Kidney glomerular epithelial cell (primary cell): ENCODE data around the gene ROBO1.
"Not testable (repeated sequence)": the region's sequence is repeated elsewhere in the genome, so short reads cannot be mapped to it uniquely, and the experiment has no call there.

Experiments
- DNase-seq: peaks from one replicate; lab custom pipeline; 2025; lab: John Stamatoyannopoulos, UW

Gene ROBO1

GRCh38 chr3:79767905-79768267 lies at the start of gene ROBO1:
Gene ROBO1 (minus strand): TSS chr3:79767998.
- DNase-seq, result no peak

GRCh38 chr3:79817224-79817623 lies 49.4 kb upstream of the ROBO1 start:
- no peak for DNase-seq

GRCh38 chr3:79815478-79815877 lies 47.7 kb upstream of the ROBO1 start:
- no peak for DNase-seq

DNA sequence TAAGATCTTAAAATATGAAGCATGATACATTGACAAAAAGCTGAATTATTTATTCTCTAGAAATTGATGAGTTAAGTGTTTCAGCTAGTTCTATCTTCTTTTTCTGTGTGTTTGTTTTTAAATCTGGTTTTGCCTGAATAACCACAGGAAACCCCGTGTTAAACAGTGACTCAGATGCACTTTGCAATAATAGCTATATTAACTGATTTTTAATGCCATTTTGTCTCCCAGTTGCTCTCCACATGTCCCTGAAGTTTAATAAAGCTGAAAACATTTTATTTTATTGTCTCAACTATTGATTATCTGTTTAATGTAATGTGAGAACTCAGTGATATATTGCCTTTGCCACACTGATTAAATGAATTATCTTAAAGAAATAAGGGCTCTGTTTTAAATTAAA lies 42.8 kb upstream of the ROBO1 start:
- no peak for DNase-seq

DNA sequence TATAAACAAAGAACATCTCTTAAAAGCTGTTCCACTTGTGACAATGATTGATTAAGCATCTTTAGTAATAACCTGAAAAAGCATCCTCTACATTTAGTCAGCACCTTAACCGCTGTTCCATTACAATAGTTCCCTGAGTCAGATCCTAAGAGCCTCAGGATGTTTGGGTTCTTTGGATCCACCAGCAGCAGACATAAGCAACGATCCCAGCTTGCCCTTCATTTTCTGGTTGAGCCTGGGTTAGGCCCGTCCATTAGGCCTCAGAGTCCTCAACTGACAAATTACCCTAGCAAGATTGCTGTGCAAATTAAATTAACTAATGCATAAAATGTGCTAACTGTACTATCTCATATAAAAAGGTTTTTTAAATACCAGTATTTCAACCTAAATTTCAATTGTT lies 42.3 kb upstream of the ROBO1 start:
- DNase-seq, result peak; percentile 18

- DNase-seq, result no peak
Observed at GRCh38 chr3:79809106-79809505, 41.3 kb upstream of the ROBO1 start.

DNA sequence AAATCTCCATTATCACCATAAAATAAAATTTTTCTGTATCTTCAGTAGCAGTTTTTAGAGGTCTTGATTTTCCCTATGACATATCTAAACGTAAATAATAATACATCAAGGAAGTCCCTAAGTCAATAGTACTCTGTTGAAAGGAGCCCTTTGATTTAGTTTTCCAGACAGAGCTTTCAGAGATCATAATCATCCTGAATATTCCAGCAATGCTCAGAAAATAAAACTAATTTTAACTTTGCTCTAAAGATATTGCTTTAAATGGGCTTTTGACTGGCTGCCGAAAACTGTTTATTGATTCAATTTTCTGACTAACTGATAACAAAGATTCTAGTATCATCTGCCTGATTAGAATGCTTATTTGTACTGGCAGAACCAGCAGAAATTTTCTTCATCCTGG lies 40.7 kb upstream of the ROBO1 start:
- no peak for DNase-seq

GRCh38 chr3:79790177-79790576 lies 22.4 kb upstream of the ROBO1 start:
- DNase-seq, result not testable (repeated sequence)

DNA sequence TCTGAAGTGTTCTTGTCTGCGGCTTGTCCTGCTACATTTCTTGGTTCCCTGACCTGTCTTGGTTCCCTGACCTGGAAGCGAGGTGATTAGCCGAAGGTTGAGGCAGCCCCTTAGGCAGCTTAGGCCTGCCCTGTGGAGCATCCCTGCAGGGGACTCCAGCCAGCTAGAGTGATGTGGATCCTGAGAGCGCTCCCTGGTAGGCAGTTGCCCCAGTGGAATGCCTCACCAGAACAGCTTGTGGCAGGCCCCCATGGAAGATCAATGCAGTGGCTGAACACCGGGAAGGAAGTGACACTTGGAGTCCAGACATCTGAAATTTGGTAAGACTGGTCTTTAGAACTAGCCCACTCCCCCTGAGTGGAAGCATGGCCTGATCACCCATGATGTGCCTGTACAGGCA lies 5.5 kb upstream of the ROBO1 start:
- DNase-seq, result no peak

DNA sequence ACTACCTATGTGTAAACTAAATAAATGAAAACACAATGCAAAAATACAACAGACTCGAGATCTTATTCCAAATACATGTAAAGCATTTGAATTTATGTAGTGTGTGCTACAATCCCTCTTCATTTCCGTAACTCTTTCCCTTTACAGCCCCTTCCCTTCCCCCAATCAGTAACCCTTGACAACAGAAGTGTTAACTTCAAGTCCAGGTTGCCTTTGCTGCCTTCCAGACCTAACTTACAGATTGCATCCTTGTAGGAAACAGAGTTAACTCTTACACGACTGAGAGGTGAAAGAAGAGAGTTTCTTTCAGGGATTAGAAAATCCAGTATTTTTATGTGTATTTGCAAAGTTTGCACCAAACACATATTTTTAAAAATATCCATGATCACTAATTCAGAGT lies 1.4 kb upstream of the ROBO1 start:
- no peak for DNase-seq

DNA sequence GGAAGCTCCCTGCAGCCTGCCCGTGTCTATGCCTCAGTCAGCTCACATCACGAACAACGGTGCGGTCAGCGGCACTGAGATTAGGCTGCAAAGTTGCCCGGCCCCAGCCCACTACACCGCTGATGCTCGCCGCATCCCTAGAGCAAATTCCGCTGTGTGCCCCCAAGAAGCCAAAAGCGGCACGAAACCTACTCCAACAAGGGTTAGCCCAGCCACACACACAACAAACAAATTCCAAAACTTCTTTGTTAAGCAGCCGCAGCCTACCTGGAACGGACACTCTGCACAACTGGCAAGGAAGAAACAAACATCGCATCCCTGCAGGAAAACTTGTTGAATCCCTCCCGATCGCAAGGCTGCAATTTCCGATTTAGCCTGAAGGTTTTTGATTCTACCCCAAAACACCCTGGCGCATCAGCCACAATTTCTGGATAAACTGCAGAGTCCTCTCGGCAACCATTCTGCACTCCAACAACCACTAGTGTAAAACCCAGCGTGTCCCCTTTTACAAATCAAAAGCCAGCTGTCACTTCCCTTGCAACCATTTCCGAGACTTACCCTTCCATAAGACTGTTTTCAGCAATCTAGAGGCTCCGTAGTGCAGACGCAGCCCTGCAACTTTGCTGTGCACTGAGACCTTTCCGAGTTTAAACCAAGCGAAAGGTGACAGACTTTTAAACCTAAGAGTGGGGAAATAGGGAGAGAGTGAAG lies 449 bp downstream of the ROBO1 start:
- DNase-seq, result peak; percentile 11

- no peak for DNase-seq
Observed at GRCh38 chr3:79766496-79767193, 1.2 kb downstream of the ROBO1 start.

- no peak for DNase-seq
Observed at GRCh38 chr3:79765911-79766310, 1.9 kb downstream of the ROBO1 start.

DNA sequence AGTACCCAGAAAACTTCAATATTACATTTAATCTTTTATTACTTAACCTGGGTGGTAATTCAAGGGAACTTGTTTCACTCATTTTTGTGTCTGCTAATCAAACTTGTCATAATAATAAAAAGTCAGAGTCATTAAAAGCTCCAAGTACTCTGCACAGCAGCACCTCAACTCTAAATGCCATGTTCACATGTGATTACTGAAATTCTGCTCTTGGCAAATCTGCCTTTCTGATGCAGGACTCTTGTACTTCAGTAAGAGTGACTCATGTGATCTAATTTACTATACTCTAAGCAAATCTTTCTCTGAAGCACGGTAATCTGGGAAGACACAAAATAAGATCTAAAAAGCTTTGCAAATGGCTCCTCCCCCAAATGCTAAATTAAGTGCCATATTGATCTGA lies 6.4 kb downstream of the ROBO1 start:
- no peak for DNase-seq

DNA sequence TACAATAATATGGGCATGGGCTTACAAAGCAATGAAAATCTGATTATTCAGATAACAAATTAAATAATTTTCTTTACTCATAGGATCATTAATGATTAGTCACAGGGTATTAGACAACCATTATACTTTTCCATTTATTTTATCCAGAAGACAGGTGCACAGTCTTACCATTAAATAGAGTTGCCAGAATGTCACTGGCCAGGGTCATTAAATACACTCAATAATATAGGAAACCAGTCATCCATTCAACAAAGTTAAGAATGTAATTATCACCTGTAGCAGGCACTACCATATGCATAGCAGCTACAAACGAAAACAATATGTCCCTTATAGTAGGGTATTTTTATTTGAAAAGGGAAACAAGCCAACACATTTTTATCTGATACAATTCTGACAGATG lies 16.1 kb downstream of the ROBO1 start:
- DNase-seq, result no peak

DNA sequence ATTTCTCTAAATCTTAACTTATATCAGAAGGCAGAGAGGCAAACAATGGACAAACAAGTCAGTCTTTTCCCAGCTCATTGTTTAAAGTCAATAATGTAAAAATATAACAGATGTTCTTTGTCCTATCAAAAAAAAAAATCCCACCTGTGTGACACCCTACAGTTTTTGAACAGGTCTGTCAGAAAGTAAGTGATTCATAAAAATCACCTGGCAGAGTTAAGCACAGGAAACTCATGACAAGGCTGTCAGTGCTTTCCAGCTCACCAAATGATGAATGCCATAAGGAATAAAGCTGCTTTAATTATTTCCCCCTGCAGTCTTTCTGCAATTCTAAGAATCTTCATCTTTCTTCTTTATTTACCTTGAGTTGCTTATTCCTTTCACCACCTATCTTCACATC lies 30.3 kb downstream of the ROBO1 start:
- DNase-seq, result no peak

DNA sequence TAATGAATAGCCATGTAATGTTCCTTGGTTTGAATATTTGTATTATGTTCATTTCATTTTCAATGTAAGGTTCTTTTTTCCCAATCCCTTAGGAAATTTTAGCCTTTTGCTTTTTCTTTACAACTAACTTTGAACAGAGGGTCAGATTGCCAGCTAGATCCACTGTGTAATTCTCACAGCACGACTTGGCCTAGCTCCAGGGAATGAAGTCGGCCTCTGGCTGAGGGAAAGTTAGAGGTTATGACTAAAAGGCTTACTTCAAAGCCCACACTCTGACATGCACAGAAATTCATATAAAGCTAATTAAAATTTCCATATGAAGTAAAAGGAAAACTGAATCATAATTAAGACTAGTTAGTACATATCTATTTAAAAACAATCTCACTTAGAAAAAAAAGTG lies 38.7 kb downstream of the ROBO1 start:
- DNase-seq, result peak; percentile 3

- no peak for DNase-seq
Observed at GRCh38 chr3:79726786-79727185, 41.0 kb downstream of the ROBO1 start.

GRCh38 chr3:79724206-79724605 lies 43.6 kb downstream of the ROBO1 start:
- DNase-seq, result no peak

DNA sequence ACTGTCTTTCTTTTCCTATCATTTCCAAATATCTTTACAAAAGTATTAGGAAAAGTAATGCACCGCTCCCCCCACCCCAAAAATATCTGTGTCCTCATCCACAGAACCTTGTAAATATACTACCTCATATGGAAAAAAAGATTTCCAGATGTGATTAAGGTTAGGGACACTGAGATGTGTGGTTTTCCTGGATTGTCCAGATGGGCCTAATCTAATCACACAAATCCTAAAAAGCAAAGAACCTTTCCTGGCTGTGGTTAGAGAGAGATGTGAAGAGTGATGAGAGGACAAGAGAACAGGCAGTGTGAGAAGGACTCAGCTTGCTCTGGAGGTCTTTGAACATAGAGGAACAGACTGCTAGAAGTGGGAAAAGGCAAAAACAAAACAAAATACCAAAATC lies 77.7 kb downstream of the ROBO1 start:
- DNase-seq, result no peak

- DNase-seq, result no peak
Observed at GRCh38 chr3:79685108-79685507, 82.7 kb downstream of the ROBO1 start.

DNA sequence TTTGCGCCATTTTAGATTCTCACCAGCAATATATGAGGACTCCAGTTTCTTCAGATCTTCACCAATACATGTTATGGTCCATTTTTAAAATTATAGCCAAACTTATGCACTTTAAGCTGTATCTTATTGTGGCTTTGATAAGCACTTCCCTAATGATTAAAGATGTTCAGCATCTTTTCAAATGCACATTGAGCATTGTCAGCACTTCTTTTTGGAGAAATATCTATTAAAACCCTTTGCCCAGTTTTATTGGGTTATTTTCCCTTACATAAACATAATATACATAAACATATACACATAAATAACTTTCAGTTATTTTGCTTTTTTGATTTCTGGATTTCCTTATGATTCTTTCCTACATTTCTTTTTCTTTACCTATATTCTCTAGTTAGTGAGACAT lies 83.8 kb downstream of the ROBO1 start:
- no peak for DNase-seq

GRCh38 chr3:79672731-79673130 lies 95.1 kb downstream of the ROBO1 start:
- DNase-seq, result no peak

DNA sequence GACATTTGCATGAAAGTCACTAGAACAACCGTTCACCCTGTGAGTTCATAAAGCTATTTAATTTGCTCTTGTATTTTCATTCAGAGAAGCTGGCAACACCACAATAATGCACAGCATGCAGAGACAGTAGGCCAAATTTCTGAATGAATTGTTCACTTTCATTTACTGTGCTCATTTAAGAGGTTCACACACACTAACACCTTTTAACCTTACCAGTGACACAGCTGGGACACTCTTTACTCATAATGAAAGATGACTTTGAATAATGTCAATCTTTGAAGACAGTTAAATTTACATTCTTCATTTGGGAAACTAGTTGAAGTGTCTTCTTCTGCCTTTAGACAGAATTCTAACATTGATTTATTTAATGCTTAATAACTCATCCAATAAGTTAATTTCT lies 95.7 kb downstream of the ROBO1 start:
- DNase-seq, result no peak
